ENCODE measurements around the gene JAM2. TPM values are rescaled to one million over a fixed set of nuclear protein-coding genes. Genes with fewer than 3 reads are reported as not detected.

The JAM2 gene
- total RNA-seq, 6 donors from 2014 or later = 7.8 to 29.3 (median 11.2) TPM

- whole genome bisulfite sequencing, 2 donors = 61 to 83% methylated on average over 1 of the region's 1 CpG
- Histone ChIP-seq H3K27me3 (no peaks in the 10 kb centered on the region), H3K4me1 (peaks cover 0 to 2% (median 0%) of the 10 kb centered on the region in 4 donors), H3K27ac (no peak overlapping the region), H3K36me3 (peaks cover 7 to 73% (median 31%) of the 10 kb centered on the region in 4 donors), H3K9me3 (no peaks in the 10 kb centered on the region), H3K4me3 (no peak overlapping the region)
- TF ChIP-seq EP300 (IDR thresholded peaks at IDR 0.05) = no peak
- no peak for TF ChIP-seq POLR2AphosphoS5 (IDR thresholded peaks at IDR 0.05)
- no peak for TF ChIP-seq CTCF (IDR thresholded peaks at IDR 0.05)
- no peak for TF ChIP-seq POLR2A (IDR thresholded peaks at IDR 0.05)
- ATAC-seq (ENCODE audit: low FRiP score in 2 of 2) (no peak), DNase-seq (no peak)
Observed at GRCh38 chr21:25759573-25759972, 120.5 kb downstream of the JAM2 start.

- no peak for DNase-seq
- Histone ChIP-seq H3K27me3 (no peaks in the 10 kb centered on the region), H3K4me1 (peaks cover 0 to 2% (median 0%) of the 10 kb centered on the region in 4 donors), H3K27ac (no peak overlapping the region), H3K4me3 (no peak overlapping the region), H3K9me3 (no peaks in the 10 kb centered on the region), H3K36me3 (peaks cover 8 to 73% (median 31%) of the 10 kb centered on the region in 4 donors)
- no peak for TF ChIP-seq POLR2AphosphoS5 (IDR thresholded peaks at IDR 0.05)
- TF ChIP-seq CTCF (IDR thresholded peaks at IDR 0.05) = no peak
- no peak for TF ChIP-seq EP300 (IDR thresholded peaks at IDR 0.05)
- no peak for TF ChIP-seq POLR2A (IDR thresholded peaks at IDR 0.05)
- WGBS, 2 donors = 93 to 95% methylated on average over 3 of the region's 3 CpGs
- ATAC-seq (ENCODE audit: low FRiP score in 2 of 2) = no peak
Observed at GRCh38 chr21:25760061-25760460, 121.0 kb downstream of the JAM2 start.

- Histone ChIP-seq H3K27ac (no peak overlapping the region), H3K4me1 (peaks cover 0 to 2% (median 0%) of the 10 kb centered on the region in 4 donors), H3K4me3 (no peak overlapping the region), H3K27me3 (no peaks in the 10 kb centered on the region), H3K36me3 (peaks cover 8 to 76% (median 31%) of the 10 kb centered on the region in 4 donors), H3K9me3 (no peaks in the 10 kb centered on the region)
- 84 to 96% methylated on average over 1 of the region's 1 CpG for WGBS, 2 donors
- TF ChIP-seq POLR2AphosphoS5 (IDR thresholded peaks at IDR 0.05) (no peak), EP300 (IDR thresholded peaks at IDR 0.05) (no peak), POLR2A (IDR thresholded peaks at IDR 0.05) (no peak), CTCF (IDR thresholded peaks at IDR 0.05) (no peak)
- ATAC-seq (ENCODE audit: low FRiP score in 2 of 2) (no peak), DNase-seq (no peak)
Observed at GRCh38 chr21:25760677-25761076, 121.6 kb downstream of the JAM2 start.

GRCh38 chr21:25764065-25764464 is 125.0 kb downstream of the JAM2 start:
- H3K9me3 ChIP-seq = no peaks in the 10 kb centered on the region
- no peak for ATAC-seq (ENCODE audit: low FRiP score in 2 of 2)
- H3K4me3 ChIP-seq = no peak overlapping the region
- no peak overlapping the region for H3K27ac ChIP-seq
- WGBS, 2 donors = 98% methylated on average over 3 of the region's 3 CpGs
- DNase-seq = no peak
- peaks cover 8 to 96% (median 25%) of the 10 kb centered on the region in 4 donors for H3K36me3 ChIP-seq
- no peak for TF ChIP-seq EP300 (IDR thresholded peaks at IDR 0.05)
- H3K4me1 ChIP-seq = no peaks in the 10 kb centered on the region
- no peaks in the 10 kb centered on the region for H3K27me3 ChIP-seq

Other genes starting within 250 kb of the JAM2 start
- gene MRPL39, start 31.8 kb upstream of the JAM2 start, total RNA-seq = 10 to 100 TPM; 12.7 to 24.2 (median 19.1) TPM
- gene ATP5PF, start 95.6 kb downstream of the JAM2 start, total RNA-seq = 10 to 100 TPM; 26.2 to 87.3 (median 64.1) TPM
- 10 to 100 TPM in 5 of 6 donors, 1 to 10 TPM in 1; 10.0 to 31.6 (median 18.6) TPM for gene GABPA, start 95.7 kb downstream of the JAM2 start, total RNA-seq